Stimulated activated CD4-positive, alpha-beta T cell treated with anti-CD3 and anti-CD28 coated beads, Interleukin-1b, Interleukin-23, amount 100 ng/mL, for 24 hours (primary cell): Measurements from ENCODE around the gene HSD17B12.

Source experiments
- DNase-seq, 4 experiments: peaks; one replicate each; pipeline ENCODE4 v3.0.0-alpha.2; 2020; ENCODE audit warnings: low read depth in 4 of 4, low spot score in 1 of 4

The HSD17B12 gene

DNA sequence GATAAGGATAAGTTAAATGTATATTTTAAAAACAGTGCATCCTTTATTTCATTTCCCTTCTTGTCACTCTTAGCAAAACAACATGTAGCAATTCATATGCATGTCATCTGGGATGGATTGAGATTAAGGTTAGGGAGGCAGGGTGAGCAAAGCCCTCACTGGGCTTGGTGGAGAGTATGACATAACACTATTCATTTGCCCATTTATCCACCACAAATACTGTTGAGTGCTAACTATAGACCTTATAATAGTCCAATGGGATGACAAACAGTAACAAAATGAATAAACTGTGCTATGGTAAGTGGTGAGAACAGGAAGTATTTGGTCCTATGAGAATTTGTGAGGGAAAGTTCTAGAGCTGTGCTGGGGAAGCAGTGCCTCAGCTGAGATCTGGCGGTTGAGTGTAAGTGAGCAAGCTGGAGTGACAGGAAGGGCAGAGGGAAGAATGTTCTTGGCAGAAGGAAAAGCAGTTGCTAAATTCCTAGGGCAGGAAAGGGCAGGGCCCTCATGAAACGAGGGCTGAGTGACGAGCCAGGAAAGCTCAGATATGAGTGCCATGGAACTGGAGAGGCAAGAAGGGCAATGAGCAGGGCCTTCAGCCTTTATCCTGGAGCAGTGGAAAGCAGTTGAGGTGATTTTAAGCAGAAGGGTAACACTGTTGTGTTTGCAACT, 6.7 kb downstream of the HSD17B12 start:
- no peak for DNase-seq

DNA sequence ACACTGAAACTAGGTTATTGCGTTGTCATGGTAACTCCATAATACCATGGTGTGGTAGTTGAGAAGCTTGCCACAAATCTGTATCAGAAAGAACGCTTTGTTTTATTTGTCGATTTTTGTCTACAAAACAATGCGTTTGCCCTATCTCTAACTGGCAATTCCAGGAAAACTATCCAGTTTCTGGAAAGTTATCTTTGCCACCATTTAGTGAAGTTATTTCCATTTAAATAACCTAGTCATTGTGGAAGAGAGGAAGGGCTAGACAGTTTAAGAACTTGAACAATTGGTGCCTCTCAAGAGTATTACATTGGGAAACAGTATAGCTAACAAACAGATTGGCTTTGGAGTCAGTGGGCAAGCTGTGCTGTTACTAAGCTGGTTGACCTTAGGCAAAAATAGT, 7.9 kb downstream of the HSD17B12 start:
- DNase-seq = no peak

GRCh38 chr11:43689167-43689566, 8.6 kb downstream of the HSD17B12 start:
- no peak for DNase-seq

- DNase-seq = no peak
Observed at GRCh38 chr11:43690929-43691725, 10.6 kb downstream of the HSD17B12 start.

- DNase-seq = no peak
Observed at GRCh38 chr11:43691806-43692205, 11.3 kb downstream of the HSD17B12 start.

DNA sequence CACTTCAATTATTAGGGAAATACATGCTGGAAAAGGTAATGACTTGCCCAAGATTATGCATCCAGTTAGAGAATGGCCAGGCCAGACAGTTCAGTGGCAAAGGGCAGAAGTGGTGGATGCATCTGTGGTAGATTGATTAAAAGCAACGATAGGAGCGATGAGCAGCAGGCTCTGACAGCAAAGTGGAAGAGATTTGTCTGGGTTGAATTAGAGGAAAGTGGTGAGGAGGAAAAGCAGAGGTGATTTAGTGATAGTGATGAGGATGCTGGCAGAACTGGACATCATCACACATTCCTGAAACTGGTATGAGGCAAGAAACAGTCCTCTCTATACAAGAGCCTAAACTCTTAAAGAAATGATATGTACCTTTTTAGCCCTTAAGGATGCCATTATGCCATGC, 12.5 kb downstream of the HSD17B12 start:
- DNase-seq = no peak

DNA sequence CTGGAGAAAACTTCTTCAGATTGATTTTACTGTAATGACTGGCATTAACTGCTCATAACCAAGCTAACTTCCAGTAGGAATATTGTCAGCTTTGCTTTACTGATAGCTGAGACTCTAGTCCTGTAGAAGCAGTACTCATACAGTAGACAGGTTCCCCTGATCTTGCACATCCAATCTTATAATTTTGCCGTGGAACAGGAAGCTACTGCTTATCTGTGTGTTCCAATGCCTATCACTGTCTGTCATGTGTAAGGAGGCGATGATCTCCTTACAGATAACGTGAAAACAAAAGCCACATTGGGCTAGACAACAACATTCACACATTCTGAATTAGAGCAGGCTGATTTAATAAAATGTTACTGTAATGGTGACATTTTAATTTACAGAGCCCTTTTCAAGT, 13.2 kb downstream of the HSD17B12 start:
- DNase-seq = no peak

- DNase-seq = no peak
Observed at GRCh38 chr11:43694477-43694876, 13.9 kb downstream of the HSD17B12 start.

DNA sequence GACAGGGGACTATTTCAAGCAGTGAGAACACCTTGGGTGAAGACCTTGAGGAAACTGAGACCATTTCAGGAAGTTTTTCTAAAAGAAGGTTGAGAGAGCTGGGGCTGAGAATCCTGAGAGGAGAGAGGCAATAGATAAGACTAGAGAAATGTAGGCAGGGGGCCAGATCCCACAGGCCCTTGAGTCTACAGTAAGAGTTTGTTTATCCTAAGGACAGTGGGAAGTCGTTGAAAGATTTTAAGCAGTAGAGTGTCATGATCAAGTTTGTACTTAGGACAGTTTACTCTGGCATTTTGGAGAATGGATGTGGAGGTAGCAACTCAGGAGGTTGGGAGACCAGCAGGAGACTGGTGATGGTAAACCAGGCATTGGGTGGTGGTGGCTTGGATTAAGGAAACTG, 17.1 kb downstream of the HSD17B12 start:
- DNase-seq = no peak

DNA sequence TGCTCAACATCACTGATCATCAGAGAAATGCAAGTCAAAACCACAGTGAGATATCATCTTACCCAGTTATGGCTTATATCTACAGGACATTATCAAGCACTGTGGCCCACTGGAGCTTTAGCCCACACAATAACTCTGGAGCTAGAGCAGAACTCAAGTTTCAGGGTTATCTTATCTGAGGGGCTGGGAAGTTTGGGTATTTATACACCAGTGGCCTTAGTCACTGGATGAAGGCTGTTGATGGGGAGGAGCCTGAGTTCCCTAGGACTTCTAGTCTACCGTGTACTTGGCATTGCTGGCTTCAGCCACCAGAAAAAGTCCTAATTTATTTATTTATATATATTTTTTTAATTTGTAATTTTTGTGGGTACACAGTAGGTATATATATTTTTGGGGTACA, 19.3 kb downstream of the HSD17B12 start:
- no peak for DNase-seq

DNA sequence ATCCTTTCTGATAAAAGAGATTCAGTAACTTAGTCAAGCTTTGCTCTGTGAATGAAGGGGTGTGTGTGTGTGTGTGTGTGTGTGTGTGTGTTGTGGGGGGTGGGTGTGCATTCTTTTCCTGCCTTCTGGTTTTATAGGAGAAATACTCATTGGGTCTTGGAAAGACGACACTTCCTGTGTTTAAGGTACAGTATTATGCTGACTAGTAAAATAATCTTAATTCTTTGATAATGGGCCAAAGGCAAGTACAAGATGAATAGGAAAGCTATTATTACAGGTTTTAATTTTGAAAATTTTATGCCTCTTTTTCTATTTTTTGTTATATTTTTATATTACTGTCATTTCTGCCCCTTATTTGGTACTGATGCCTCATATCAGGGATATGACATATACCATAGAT, 26.1 kb downstream of the HSD17B12 start:
- no peak for DNase-seq

DNA sequence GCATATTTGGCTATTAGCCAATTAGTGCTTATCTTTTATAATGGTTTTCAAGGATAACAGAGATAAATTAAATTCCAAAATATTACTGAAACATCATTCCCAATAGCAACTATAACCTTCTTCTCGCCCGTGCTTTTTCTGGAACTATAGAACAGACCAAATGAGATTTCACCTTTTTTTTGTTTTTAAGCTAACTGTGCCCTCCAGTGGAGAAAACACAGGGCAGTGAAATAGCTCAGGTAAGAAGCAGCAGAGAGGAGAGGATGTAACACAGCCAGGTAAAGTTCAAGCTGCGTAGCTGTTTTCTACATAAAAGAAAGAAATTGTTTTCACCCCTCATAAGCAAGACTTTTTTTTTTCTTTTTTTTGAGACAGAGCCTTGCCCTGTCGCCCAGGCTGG, 28.2 kb downstream of the HSD17B12 start:
- no peak for DNase-seq

DNA sequence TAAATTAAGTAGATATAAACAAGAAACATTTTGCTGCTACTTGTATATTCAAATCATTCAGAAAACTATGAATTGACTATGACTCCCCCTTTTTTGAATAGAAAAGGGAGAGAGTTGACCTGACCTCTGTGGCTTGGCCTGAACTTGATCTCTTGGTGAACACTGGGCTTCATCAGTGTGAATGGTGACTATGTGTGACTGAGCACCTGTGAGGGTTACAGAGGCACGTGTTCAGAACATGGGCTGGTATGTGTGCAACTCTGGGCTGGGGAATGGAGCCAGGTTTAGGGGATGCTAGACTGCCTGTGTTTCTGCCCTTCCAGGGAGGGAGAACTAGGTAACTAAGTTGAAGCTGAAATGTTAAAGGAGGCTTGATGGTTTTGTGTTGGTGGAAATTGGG, 29.2 kb downstream of the HSD17B12 start:
- DNase-seq = no peak

GRCh38 chr11:43712676-43713075, 32.1 kb downstream of the HSD17B12 start:
- DNase-seq = no peak

DNA sequence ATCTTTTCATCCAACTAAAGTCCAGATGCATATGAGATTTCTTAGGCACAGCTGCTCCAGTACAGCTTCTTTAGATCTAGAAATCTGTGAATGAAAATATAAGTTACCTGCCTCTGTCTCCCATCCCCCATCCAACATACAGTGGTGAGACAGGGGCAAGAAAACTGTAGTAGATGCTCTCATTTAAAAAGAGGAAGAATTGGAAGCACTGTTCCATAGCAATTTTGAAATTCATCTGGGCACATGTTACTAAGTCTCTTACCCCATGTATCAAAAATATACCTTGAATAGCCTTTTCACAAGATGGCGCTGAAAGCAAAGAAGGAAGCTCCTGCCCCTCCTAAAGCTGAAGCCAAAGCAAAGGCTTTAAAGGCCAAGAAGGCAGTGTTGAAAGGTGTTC, 37.8 kb downstream of the HSD17B12 start:
- DNase-seq = no peak

DNA sequence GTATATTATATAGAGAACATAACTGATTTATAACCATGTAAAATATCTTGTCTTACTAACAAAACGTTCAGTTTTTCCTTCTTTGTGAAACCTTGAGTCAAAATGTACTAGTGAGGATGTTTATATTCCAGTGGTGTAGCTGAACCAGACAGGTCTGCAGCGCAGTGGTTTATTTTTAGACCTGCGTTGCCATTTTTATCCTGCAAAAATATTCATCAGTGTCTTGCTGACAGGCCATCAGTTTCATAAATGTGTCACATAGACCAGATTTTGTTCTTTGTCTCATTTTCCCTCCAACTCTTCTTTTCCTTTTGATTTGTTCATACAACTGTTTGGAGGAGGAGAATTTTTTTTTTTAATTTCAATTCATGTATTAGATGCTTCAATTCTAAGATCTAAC, 43.1 kb downstream of the HSD17B12 start:
- no peak for DNase-seq

DNA sequence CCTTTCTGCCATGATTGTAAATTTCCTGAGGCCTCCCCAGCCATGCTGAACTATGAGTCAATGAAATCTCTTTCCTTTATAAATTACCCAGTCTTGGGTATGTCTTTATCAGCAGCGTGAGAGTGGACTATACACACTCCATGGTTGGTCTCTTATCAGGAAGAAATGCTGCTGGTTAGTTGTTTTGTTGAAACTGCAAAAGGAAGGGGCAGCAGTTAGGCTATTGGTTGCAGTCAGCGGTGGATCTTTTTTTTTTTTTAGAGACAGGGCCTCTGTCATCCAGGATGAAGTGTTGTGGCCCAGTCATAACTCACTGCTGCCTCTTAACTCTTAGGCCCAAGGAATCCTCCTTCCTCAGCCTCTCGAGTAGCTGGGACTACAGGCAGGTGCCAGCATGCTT, 51.7 kb downstream of the HSD17B12 start:
- no peak for DNase-seq

GRCh38 chr11:43734256-43734655, 53.7 kb downstream of the HSD17B12 start:
- DNase-seq = no peak

DNA sequence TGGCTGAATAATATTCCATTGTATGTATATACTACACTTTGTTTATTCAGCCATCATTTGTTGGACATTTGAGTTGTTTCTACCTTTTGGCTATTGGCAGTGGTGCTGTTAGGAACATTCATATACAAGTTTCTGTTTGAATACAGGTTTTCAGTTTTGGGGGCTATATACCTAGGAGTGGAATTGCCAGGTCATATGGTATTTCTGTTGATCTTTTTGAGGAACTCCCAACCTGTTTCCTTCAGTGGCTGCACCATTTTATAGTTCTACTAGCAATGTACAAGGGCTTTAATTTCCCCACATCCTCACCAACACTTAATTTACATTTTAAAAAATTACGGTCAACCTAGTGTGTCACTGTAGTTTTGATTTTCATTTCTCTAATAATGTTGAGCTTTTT, 54.6 kb downstream of the HSD17B12 start:
- DNase-seq = no peak

DNA sequence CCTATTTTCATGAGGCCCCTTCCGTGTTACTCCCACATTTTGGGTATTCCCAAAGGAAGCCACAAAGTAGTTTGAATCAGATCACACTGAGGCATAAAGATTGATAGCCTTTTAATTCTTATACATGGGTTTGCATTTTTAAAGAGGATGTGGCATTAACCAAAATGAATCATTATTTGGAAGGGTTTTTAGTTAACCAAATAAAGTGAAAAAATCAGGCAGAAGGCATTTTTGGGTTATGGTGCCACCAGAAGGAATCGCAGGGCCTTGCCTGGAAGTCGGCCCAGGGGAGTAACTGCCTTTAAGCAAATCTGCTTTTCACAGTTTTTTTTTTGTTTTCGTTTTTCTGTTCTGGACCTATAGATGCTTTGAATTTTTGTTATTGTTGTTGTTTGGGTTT, 55.4 kb downstream of the HSD17B12 start:
- DNase-seq = no peak

DNA sequence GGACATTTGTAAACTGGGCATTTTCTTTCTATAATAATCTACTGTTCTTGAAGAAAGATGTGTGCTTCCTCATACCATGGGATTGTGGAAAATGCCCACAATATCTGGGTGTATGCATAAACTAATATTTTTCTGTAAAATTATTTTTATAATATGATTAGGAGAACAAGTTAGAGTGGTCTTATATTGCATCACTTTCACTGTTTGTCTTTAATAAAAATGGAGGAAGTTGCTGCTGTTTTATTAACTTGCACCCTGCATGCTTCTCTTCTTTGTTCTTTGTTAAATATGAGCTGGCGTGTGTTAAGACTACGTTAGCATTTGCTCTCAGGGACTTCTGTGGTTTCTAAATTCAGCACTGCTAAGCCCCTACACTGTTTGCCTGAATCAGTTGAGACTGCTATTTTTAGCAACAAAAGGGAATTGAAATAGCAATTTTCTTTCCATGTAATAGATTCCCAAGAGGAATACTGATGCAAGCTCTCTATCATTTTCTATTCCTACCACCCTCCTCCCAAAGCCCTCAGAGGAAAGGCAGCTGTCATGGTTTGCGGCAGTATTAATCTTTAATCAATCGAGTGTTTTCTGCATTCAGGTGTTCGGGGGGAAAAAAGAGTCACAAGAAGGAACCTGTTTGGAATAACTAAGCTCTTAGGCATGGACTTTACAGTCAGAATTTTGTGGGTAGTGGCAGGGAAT, 56.1 kb downstream of the HSD17B12 start:
- DNase-seq = no peak

- no peak for DNase-seq
Observed at GRCh38 chr11:43737201-43737590, 56.7 kb downstream of the HSD17B12 start.
